Neural cell (in vitro differentiated cells): Measurements from ENCODE around the gene ABCA1. TPM values are rescaled to one million over a fixed set of nuclear protein-coding genes. Genes with fewer than 3 reads are reported as not detected.

ENCODE experiments used
- H2AFZ ChIP-seq: fragments of 200-600, 300-800 bp; sonication (generic), shearing (Covaris generic); 2 replicates; pipeline ENCODE4 v1.6.0; 2014; ENCODE audit warnings: low read depth, mild to moderate bottlenecking, antibody characterized with exemption, low read length, moderate library complexity
- H3F3A ChIP-seq: fragments of 200-600 bp; shearing (Covaris generic); 2 replicates; pipeline ENCODE4 v1.6.1; 2016; ENCODE audit warnings: mild to moderate bottlenecking, moderate library complexity, mixed read lengths, antibody characterized with exemption, low read length; ENCODE audit not compliant: insufficient read depth, poor library complexity, severe bottlenecking
- H3K27ac ChIP-seq: fragments of 200-600, 300-800 bp; sonication (generic), shearing (Covaris generic); 2 replicates; pipeline ENCODE4 v1.5.1; 2014; ENCODE audit warnings: mild to moderate bottlenecking, low read length, moderate library complexity
- H3K27me3 ChIP-seq: fragments of 300-800, 200-600 bp; sonication (generic), shearing (Covaris generic); 2 replicates; pipeline ENCODE4 v1.6.0; 2014; ENCODE audit warnings: mild to moderate bottlenecking, low read depth, low read length, moderate library complexity; ENCODE audit not compliant: insufficient read depth
- H3K36me3 ChIP-seq: fragments of 300-800, 200-600 bp; sonication (generic), shearing (Covaris generic); 2 replicates; pipeline ENCODE4 v1.5.1; 2014; ENCODE audit warnings: mild to moderate bottlenecking, antibody characterized with exemption, low read length, moderate library complexity; ENCODE audit not compliant: insufficient read depth
- H3K4me2 ChIP-seq: fragments of 300-800, 200-600 bp; sonication (generic), shearing (Covaris generic); 2 replicates; pipeline ENCODE4 v1.6.0; 2014; ENCODE audit warnings: mild to moderate bottlenecking, low read length
- H3K4me3 ChIP-seq: fragments of 300-800, 200-600 bp; sonication (generic), shearing (Covaris generic); 2 replicates; pipeline ENCODE4 v1.5.1; 2014; ENCODE audit warnings: mild to moderate bottlenecking, low read length, moderate library complexity
- H3K79me2 ChIP-seq: fragments of 200-600 bp; shearing (Covaris generic); replicated peaks from 2 replicates; pipeline ENCODE4 v1.6.0; 2014; ENCODE audit warnings: mild to moderate bottlenecking, low read length, moderate library complexity; ENCODE audit not compliant: insufficient read depth
- H3K9ac ChIP-seq: fragments of 300-800, 200-600 bp; sonication (generic), shearing (Covaris generic); 2 replicates; pipeline ENCODE4 v1.6.1; 2016; ENCODE audit warnings: mild to moderate bottlenecking, low read length, mixed read lengths
- H3K9me2 ChIP-seq: fragments of 200-600 bp; shearing (Covaris generic); 2 replicates; pipeline ENCODE4 v1.6.1; 2016; ENCODE audit warnings: mild to moderate bottlenecking, low read length, mixed read lengths; ENCODE audit not compliant: insufficient read depth
- H3K9me3 ChIP-seq: fragments of 200-600, 300-800 bp; sonication (generic), shearing (Covaris generic); 2 replicates; pipeline ENCODE4 v1.6.1; 2016; ENCODE audit warnings: mild to moderate bottlenecking, mixed run types, low read length, moderate library complexity, mixed read lengths
- H4K20me1 ChIP-seq: fragments of 200-600 bp; shearing (Covaris generic); 2 replicates; pipeline ENCODE4 v1.6.1; 2016; ENCODE audit warnings: mild to moderate bottlenecking, mixed run types; ENCODE audit not compliant: insufficient read depth
- EP300 ChIP-seq: fragments of 450-650 bp; conservative IDR thresholded peaks from 2 replicates; pipeline ENCODE4 v1.6.1; 2014; ENCODE audit warnings: antibody characterized with exemption, mild to moderate bottlenecking, moderate library complexity; ENCODE audit not compliant: poor library complexity, severe bottlenecking
- EZH2 ChIP-seq: fragments of 200-600, 300-800 bp; shearing (Covaris generic), sonication (generic); IDR thresholded peaks from 2 replicates; pipeline ENCODE4 v1.6.1; 2014; ENCODE audit warnings: antibody characterized with exemption, low read length, borderline replicate concordance, mild to moderate bottlenecking; ENCODE audit not compliant: insufficient read depth, poor library complexity, severe bottlenecking
- MXI1 ChIP-seq: fragments of 450-650 bp; conservative IDR thresholded peaks from 2 replicates; pipeline ENCODE4 v1.6.1; 2014; ENCODE audit warnings: antibody characterized with exemption, mild to moderate bottlenecking; ENCODE audit not compliant: poor library complexity, severe bottlenecking
- POLR2AphosphoS5 ChIP-seq: IDR thresholded peaks from 2 replicates; pipeline ENCODE4 v1.6.1; 2012
- RAD21 ChIP-seq: fragments of 450-650 bp; conservative IDR thresholded peaks from 2 replicates; pipeline ENCODE4 v1.6.1; 2014; ENCODE audit warnings: antibody characterized with exemption, mild to moderate bottlenecking, moderate library complexity
- SMC3 ChIP-seq: fragments of 450-650 bp; conservative IDR thresholded peaks from 2 replicates; pipeline ENCODE4 v1.6.1; 2014; ENCODE audit warnings: antibody characterized with exemption, mild to moderate bottlenecking, moderate library complexity; ENCODE audit not compliant: poor library complexity
- TAF1 ChIP-seq: IDR thresholded peaks from 2 replicates; pipeline ENCODE4 v1.6.1; 2012; ENCODE audit warnings: low read depth
- polyA plus RNA-seq: library from polyadenylated mRNA; depleted of rRNA; stranded (reverse); fragments of >200 nt; gene quantifications from 2 replicates; pipeline ENCODE4 v1.2.3, GENCODE V29; 2014
- TF ChIP-seq, protein P1 (sequence below): IDR thresholded peaks from 2 replicates; pipeline ENCODE4 v1.6.1; 2012; ENCODE audit warnings: borderline replicate concordance
- TF ChIP-seq, protein P2 (sequence below): fragments of 450-650 bp; IDR thresholded peaks from 2 replicates; pipeline ENCODE4 v1.5.1; 2014; ENCODE audit warnings: antibody characterized with exemption, mild to moderate bottlenecking, moderate library complexity; ENCODE audit not compliant: poor library complexity, severe bottlenecking

Gene ABCA1
- polyA plus RNA-seq, 1 donor from 2014 or later, result 5.2 TPM

DNA sequence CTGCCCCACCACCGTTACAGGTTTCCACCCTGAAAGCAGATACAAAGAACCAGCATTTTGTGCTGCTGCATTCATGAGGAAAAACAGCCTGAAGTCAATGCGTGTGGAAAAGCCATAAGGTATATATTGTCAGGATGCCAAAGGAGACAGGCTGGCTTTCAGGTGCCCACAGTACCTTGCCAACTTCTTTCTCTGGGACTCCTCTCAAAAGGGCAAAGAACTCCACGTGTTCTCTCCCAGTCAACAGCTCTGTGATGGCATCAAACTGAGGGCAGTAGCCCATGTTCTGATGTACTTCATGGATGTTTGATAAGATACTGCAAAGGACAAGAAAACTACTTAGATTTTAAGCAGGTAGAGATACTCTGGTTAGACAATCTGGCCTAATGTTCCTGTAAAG lies 139.7 kb downstream of the ABCA1 start:
- Histone ChIP-seq H3K4me2 (no peak overlapping the region), H3K4me3 (no peak overlapping the region), H3K9me3 (no peaks in the 10 kb centered on the region), H3K9me2 (no peaks in the 10 kb centered on the region), H3F3A (no peaks in the 10 kb centered on the region), H4K20me1 (no peaks in the 10 kb centered on the region), H3K9ac (no peak overlapping the region), H2AFZ (no peak overlapping the region), H3K27ac (no peak overlapping the region), H3K79me2 (no peaks in the 10 kb centered on the region), H3K27me3 (no peaks in the 10 kb centered on the region), H3K36me3 (no peaks in the 10 kb centered on the region)
- TF ChIP-seq, protein P1, sequence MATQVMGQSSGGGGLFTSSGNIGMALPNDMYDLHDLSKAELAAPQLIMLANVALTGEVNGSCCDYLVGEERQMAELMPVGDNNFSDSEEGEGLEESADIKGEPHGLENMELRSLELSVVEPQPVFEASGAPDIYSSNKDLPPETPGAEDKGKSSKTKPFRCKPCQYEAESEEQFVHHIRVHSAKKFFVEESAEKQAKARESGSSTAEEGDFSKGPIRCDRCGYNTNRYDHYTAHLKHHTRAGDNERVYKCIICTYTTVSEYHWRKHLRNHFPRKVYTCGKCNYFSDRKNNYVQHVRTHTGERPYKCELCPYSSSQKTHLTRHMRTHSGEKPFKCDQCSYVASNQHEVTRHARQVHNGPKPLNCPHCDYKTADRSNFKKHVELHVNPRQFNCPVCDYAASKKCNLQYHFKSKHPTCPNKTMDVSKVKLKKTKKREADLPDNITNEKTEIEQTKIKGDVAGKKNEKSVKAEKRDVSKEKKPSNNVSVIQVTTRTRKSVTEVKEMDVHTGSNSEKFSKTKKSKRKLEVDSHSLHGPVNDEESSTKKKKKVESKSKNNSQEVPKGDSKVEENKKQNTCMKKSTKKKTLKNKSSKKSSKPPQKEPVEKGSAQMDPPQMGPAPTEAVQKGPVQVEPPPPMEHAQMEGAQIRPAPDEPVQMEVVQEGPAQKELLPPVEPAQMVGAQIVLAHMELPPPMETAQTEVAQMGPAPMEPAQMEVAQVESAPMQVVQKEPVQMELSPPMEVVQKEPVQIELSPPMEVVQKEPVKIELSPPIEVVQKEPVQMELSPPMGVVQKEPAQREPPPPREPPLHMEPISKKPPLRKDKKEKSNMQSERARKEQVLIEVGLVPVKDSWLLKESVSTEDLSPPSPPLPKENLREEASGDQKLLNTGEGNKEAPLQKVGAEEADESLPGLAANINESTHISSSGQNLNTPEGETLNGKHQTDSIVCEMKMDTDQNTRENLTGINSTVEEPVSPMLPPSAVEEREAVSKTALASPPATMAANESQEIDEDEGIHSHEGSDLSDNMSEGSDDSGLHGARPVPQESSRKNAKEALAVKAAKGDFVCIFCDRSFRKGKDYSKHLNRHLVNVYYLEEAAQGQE, result no peak
- TF ChIP-seq POLR2AphosphoS5, result no peak
- no peak for TF ChIP-seq SMC3
- no peak for TF ChIP-seq EP300
- TF ChIP-seq, protein P2, sequence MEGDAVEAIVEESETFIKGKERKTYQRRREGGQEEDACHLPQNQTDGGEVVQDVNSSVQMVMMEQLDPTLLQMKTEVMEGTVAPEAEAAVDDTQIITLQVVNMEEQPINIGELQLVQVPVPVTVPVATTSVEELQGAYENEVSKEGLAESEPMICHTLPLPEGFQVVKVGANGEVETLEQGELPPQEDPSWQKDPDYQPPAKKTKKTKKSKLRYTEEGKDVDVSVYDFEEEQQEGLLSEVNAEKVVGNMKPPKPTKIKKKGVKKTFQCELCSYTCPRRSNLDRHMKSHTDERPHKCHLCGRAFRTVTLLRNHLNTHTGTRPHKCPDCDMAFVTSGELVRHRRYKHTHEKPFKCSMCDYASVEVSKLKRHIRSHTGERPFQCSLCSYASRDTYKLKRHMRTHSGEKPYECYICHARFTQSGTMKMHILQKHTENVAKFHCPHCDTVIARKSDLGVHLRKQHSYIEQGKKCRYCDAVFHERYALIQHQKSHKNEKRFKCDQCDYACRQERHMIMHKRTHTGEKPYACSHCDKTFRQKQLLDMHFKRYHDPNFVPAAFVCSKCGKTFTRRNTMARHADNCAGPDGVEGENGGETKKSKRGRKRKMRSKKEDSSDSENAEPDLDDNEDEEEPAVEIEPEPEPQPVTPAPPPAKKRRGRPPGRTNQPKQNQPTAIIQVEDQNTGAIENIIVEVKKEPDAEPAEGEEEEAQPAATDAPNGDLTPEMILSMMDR, result no peak
- TF ChIP-seq MXI1, result no peak
- no peak for TF ChIP-seq RAD21
- TF ChIP-seq EZH2, result no peak
- TF ChIP-seq TAF1, result no peak

DNA sequence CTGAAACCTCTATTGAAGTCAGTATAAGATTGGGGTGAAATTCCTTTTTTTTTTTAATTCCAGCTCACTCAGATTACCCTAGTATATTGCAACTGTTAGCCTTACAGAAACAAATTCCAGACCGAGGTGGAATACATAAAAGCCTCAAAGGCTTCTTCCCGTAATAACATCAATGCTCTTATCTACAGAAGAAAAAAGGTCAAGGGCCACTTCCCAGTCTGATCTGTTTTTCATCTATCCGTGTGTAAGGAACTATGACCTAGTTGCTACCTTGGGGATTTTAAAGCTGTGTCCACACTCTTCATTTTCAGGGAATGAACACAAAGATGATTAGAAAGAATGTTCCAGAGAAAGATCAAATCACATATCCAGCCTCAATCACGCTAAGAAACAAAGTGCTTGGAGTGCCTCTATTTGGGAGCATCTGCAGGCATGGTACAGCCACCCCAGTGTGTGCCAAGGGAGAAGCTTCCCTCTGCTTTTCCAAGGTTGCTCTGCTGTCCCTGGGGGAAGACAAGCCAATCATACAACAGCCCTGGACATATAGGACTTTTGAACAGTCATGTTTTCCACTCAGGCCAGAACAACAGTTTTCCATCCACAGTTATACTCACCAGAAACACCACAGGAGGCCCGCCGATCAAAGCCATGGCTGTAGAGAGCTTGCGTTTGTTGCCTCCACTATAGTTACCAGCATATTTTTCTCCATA lies 140.5 kb downstream of the ABCA1 start:
- H3K36me3 ChIP-seq, result no peaks in the 10 kb centered on the region

More for the DNA sequence above, 140.5 kb downstream of the ABCA1 start:
- H2AFZ ChIP-seq, result no peak overlapping the region
- H4K20me1 ChIP-seq, result no peaks in the 10 kb centered on the region
- no peaks in the 10 kb centered on the region for H3K79me2 ChIP-seq
- TF ChIP-seq EP300, result no peak
- TF ChIP-seq SMC3, result no peak
- no peak for TF ChIP-seq RAD21
- TF ChIP-seq POLR2AphosphoS5, result no peak
- TF ChIP-seq TAF1, result no peak
- TF ChIP-seq, protein P1, result no peak
- H3F3A ChIP-seq, result no peaks in the 10 kb centered on the region
- H3K9ac ChIP-seq, result no peak overlapping the region
- H3K4me3 ChIP-seq, result no peak overlapping the region
- H3K27me3 ChIP-seq, result no peaks in the 10 kb centered on the region
- H3K4me2 ChIP-seq, result no peak overlapping the region
- no peaks in the 10 kb centered on the region for H3K9me3 ChIP-seq
- no peak overlapping the region for H3K27ac ChIP-seq
- H3K9me2 ChIP-seq, result no peaks in the 10 kb centered on the region
